Body of pancreas (tissue), 4 donors: ENCODE measurements around the gene MCRIP1. TPM values are rescaled to one million over a fixed set of nuclear protein-coding genes. Genes with fewer than 3 reads are reported as not detected.
"Not testable (repeated sequence)": the region's sequence is repeated elsewhere in the genome, so short reads cannot be mapped to it uniquely, and the experiment has no call there.

ENCODE experiments used
- ATAC-seq: fragments of 150-250 bp; one replicate; pipeline ENCODE4 v1.9.1; 2016
- DNase-seq, 4 donors: peaks; one replicate each; pipeline ENCODE4 v3.0.0-alpha.2; 2019
- H3K27ac ChIP-seq, 4 donors: fragments of 200-600 bp; sonication (generic); 1 replicate in 3 of 4; 2 replicates in 1 of 4; pipeline versions ENCODE4 v1.5.1 to v1.6.1; 2016 to 2019; ENCODE audit warnings: mild to moderate bottlenecking in 1 of 4, mixed read lengths in 1 of 4, moderate library complexity in 1 of 4
- H3K27me3 ChIP-seq, 2 donors: fragments of 200-600 bp; sonication (generic); one replicate each; pipeline ENCODE4 v1.6.0; 2016; ENCODE audit warnings: mild to moderate bottlenecking in 1 of 2
- H3K36me3 ChIP-seq, 2 donors: fragments of 200-600 bp; sonication (generic); replicated peaks in 1 of 2; 2 replicates each; pipeline ENCODE4 v1.5.1; 2016; ENCODE audit warnings: low read depth in 2 of 2; ENCODE audit not compliant: insufficient read depth in 1 of 2
- H3K4me1 ChIP-seq: fragments of 200-600 bp; sonication (generic); one replicate; pipeline ENCODE4 v1.6.0; 2016
- H3K4me3 ChIP-seq, 2 donors: fragments of 200-600 bp; sonication (generic); 1 replicate in 1 of 2; 2 replicates in 1 of 2; pipeline ENCODE4 v1.5.1; 2016 to 2019
- H3K9me3 ChIP-seq, 3 donors: fragments of 200-600 bp; sonication (generic); 1 replicate in 2 of 3; 2 replicates in 1 of 3; pipeline ENCODE4 v1.5.1; 2016
- CTCF ChIP-seq, 7 experiments: fragments of 450-650 bp in 4 of 7; fragments of 200-600 bp in 3 of 7; sonication (generic) in 3 of 7; IDR thresholded peaks; one replicate each; pipeline ENCODE4 v1.5.1; 2016 to 2019; ENCODE audit warnings: antibody characterized with exemption in 7 of 7
- POLR2A ChIP-seq, 3 donors: fragments of 450-650 bp; IDR thresholded peaks; one replicate each; pipeline ENCODE4 v1.6.1; 2016; ENCODE audit warnings: antibody characterized with exemption in 3 of 3, mild to moderate bottlenecking in 2 of 3
- WGBS, 2 donors: methylation state at CpG; one replicate each; pipeline ENCODE4 v1.1.5; 2017; 5-methylcytosine and 5-hydroxymethylcytosine counted together
- intact Hi-C: fragments of 100-400 bp; cut with DNase I; formaldehyde crosslinking; loops from one replicate; pipeline ENCODE4 v1.15.1; 2023
- total RNA-seq, 2 donors: library from RNA; depleted of rRNA; stranded (reverse); fragments of >200 nt; gene quantifications; one replicate each; pipeline ENCODE4 v1.1.0, GENCODE V29; 2016

Gene MCRIP1
- total RNA-seq, 2 donors from 2014 or later, result 46.1 to 65.6 TPM

GRCh38 chr17:81842378-81842724 is 9.3 kb upstream of the MCRIP1 start:
- H3K9me3 ChIP-seq, result no peaks in the 10 kb centered on the region
- H3K4me1 ChIP-seq, result peaks cover 40% of the 10 kb centered on the region
- intact Hi-C loops, result no loop called here
- no peak overlapping the region for H3K4me3 ChIP-seq
- no peaks in the 10 kb centered on the region for H3K27me3 ChIP-seq
- TF ChIP-seq POLR2A (IDR thresholded peaks at IDR 0.05), result no peak
- TF ChIP-seq CTCF (IDR thresholded peaks at IDR 0.05), result no peak
- H3K27ac ChIP-seq, result peak overlapping the region; percentile 35 to 78 (median 74)
- H3K36me3 ChIP-seq, result peaks cover 37 to 40% of the 10 kb centered on the region in 2 donors
- no peak for ATAC-seq
- DNase-seq, result no peak
- 43 to 80% methylated on average over 2 to 11 of the region's 11 CpGs for WGBS, 2 donors

- no peaks in the 10 kb centered on the region for H3K27me3 ChIP-seq
- ATAC-seq (peak; percentile 5), DNase-seq (no peak)
- peak overlapping the region in 3 of 4 donors; percentile 35 to 78 (median 74) for H3K27ac ChIP-seq
- intact Hi-C loops, result no loop called here
- TF ChIP-seq CTCF (IDR thresholded peaks at IDR 0.05) (no peak), POLR2A (IDR thresholded peaks at IDR 0.05) (peak in 1 of 3 donors; percentile 15)
- H3K4me1 ChIP-seq, result peaks cover 36% of the 10 kb centered on the region
- no peak overlapping the region for H3K4me3 ChIP-seq
- H3K36me3 ChIP-seq, result peaks cover 35 to 37% of the 10 kb centered on the region in 2 donors
- 52 to 56% methylated on average over 2 to 15 of the region's 15 CpGs for WGBS, 2 donors
- no peaks in the 10 kb centered on the region for H3K9me3 ChIP-seq
Observed at GRCh38 chr17:81841866-81842265, 8.8 kb upstream of the MCRIP1 start.

GRCh38 chr17:81840826-81841778 is 8.0 kb upstream of the MCRIP1 start:
- intact Hi-C loops, result no loop called here
- no peaks in the 10 kb centered on the region for H3K27me3 ChIP-seq
- peak overlapping the region; percentile 35 to 78 (median 55) for H3K27ac ChIP-seq
- no peak overlapping the region for H3K4me3 ChIP-seq
- H3K4me1 ChIP-seq, result peaks cover 36% of the 10 kb centered on the region
- WGBS, 2 donors, result 27 to 34% methylated on average over 9 to 40 of the region's 40 CpGs
- no peaks in the 10 kb centered on the region for H3K9me3 ChIP-seq
- no peak for TF ChIP-seq POLR2A (IDR thresholded peaks at IDR 0.05)
- no peak for TF ChIP-seq CTCF (IDR thresholded peaks at IDR 0.05)
- H3K36me3 ChIP-seq, result peaks cover 27 to 30% of the 10 kb centered on the region in 2 donors
- ATAC-seq, result peak; percentile 71
- DNase-seq, result peak; percentile 72 to 83 (median 78)

- DNase-seq, ATAC-seq, H3K9me3 ChIP-seq, H3K4me3 ChIP-seq, intact Hi-C loops, H3K27ac ChIP-seq, H3K27me3 ChIP-seq: not testable (repeated sequence)
- Histone ChIP-seq H3K4me1 (peaks cover 36% of the 10 kb centered on the region), H3K36me3 (peaks cover 18 to 20% of the 10 kb centered on the region in 2 donors)
- WGBS, 2 donors, result 88 to 90% methylated on average over 5 of the region's 5 CpGs
Observed at GRCh38 chr17:81840059-81840458, 7.0 kb upstream of the MCRIP1 start.

- WGBS, 2 donors, result 70 to 73% methylated on average over 13 to 15 of the region's 15 CpGs
- no peak for ATAC-seq
- H3K4me3 ChIP-seq, result no peak overlapping the region
Observed at GRCh38 chr17:81839301-81839700, 6.2 kb upstream of the MCRIP1 start.

More at GRCh38 chr17:81839301-81839700, 6.2 kb upstream of the MCRIP1 start:
- Histone ChIP-seq H3K4me1 (peaks cover 36% of the 10 kb centered on the region), H3K9me3 (no peaks in the 10 kb centered on the region), H3K27ac (no peak overlapping the region), H3K27me3 (no peaks in the 10 kb centered on the region), H3K36me3 (peaks cover 10 to 13% of the 10 kb centered on the region in 2 donors)
- no peak for TF ChIP-seq POLR2A (IDR thresholded peaks at IDR 0.05)
- TF ChIP-seq CTCF (IDR thresholded peaks at IDR 0.05), result no peak
- DNase-seq, result no peak
- intact Hi-C loops, result no loop called here
